ENCODE data around the gene SIGLEC7.

DNA sequence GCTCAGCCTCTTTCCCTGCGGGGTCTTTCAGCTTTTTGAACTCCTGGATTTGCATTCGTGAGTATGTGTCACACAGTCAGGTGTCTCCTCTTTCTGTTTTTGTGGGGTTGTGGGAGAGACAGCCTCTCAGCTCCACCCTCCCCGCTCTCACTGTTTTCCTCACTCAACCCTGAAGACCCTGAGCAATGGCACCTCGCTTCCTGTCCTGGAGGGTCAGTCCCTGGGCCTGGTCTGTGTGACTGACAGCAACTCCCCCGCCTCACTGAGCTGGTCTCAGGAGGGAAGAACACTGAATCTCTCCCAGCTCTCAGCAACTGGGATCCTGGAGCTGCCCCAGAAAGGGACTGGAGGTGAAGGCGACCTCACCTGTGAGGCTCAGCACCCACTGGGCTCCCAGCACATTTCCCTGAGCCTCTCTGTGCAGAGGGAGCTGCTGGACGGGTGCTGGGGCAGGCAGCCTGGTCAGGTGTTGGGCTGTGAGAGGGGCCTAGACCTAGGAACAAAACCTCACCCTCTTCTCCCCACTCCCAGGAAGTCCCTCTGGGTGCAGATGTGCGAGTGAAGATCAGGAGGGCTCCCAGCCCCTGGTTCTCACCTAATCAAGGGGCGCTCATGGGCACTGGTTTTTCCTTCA lies 4.2 kb upstream of the SIGLEC7 start:
- TF ChIP-seq, protein P1, sequence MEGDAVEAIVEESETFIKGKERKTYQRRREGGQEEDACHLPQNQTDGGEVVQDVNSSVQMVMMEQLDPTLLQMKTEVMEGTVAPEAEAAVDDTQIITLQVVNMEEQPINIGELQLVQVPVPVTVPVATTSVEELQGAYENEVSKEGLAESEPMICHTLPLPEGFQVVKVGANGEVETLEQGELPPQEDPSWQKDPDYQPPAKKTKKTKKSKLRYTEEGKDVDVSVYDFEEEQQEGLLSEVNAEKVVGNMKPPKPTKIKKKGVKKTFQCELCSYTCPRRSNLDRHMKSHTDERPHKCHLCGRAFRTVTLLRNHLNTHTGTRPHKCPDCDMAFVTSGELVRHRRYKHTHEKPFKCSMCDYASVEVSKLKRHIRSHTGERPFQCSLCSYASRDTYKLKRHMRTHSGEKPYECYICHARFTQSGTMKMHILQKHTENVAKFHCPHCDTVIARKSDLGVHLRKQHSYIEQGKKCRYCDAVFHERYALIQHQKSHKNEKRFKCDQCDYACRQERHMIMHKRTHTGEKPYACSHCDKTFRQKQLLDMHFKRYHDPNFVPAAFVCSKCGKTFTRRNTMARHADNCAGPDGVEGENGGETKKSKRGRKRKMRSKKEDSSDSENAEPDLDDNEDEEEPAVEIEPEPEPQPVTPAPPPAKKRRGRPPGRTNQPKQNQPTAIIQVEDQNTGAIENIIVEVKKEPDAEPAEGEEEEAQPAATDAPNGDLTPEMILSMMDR (IDR thresholded peaks at IDR 0.05; ENCODE audit: insufficient read depth, low read depth, low read length): no peak
- TF ChIP-seq EZH2 (IDR thresholded peaks at IDR 0.05; ENCODE audit: insufficient read depth, low read length): no peak

Measured in astrocyte (in vitro differentiated cells and primary cell).